ENCODE results near the gene PNPLA8.

Gene PNPLA8

GRCh38 chr7:108431099-108431498 lies 94.8 kb downstream of the PNPLA8 start:
- no peak overlapping the region for H3K4me3 ChIP-seq (ENCODE audit: low read length)
- no peak for DNase-seq (ENCODE audit: low read depth)
- TF ChIP-seq CTCF (IDR thresholded peaks at IDR 0.05; ENCODE audit: insufficient read depth, low read depth, low read length, missing control alignments), result no peak

- no peak overlapping the region for H3K4me3 ChIP-seq (ENCODE audit: low read length)
- DNase-seq (ENCODE audit: low read depth), result no peak
Measured at GRCh38 chr7:108430664-108431063, 95.3 kb downstream of the PNPLA8 start.

GRCh38 chr7:108427766-108428165 lies 98.2 kb downstream of the PNPLA8 start:
- H3K4me3 ChIP-seq (ENCODE audit: low read length), result no peak overlapping the region
- DNase-seq (ENCODE audit: low read depth), result no peak
- no peak for TF ChIP-seq CTCF (IDR thresholded peaks at IDR 0.05; ENCODE audit: insufficient read depth, low read depth, low read length, missing control alignments)

More at GRCh38 chr7:108430664-108431063, 95.3 kb downstream of the PNPLA8 start:
- TF ChIP-seq CTCF (IDR thresholded peaks at IDR 0.05; ENCODE audit: insufficient read depth, low read depth, low read length, missing control alignments), result no peak

- no peak overlapping the region for H3K4me3 ChIP-seq (ENCODE audit: low read length)
- no peak for TF ChIP-seq CTCF (IDR thresholded peaks at IDR 0.05; ENCODE audit: insufficient read depth, low read depth, low read length, missing control alignments)
- peak; percentile 80 for DNase-seq (ENCODE audit: low read depth)
Measured at GRCh38 chr7:108425714-108426275, 100.1 kb downstream of the PNPLA8 start.

- no peak for TF ChIP-seq CTCF (IDR thresholded peaks at IDR 0.05; ENCODE audit: insufficient read depth, low read depth, low read length, missing control alignments)
- H3K4me3 ChIP-seq (ENCODE audit: low read length), result no peak overlapping the region
- no peak for DNase-seq (ENCODE audit: low read depth)
Measured at GRCh38 chr7:108424013-108424412, 101.9 kb downstream of the PNPLA8 start.

GRCh38 chr7:108423089-108423989 lies 102.6 kb downstream of the PNPLA8 start:
- DNase-seq (ENCODE audit: low read depth), result no peak
- no peak overlapping the region for H3K4me3 ChIP-seq (ENCODE audit: low read length)
- TF ChIP-seq CTCF (IDR thresholded peaks at IDR 0.05; ENCODE audit: insufficient read depth, low read depth, low read length, missing control alignments), result no peak
